Inferior parietal cortex (tissue), 1 donor: ENCODE measurements around the gene ZC3H6.

Experiments used
- DNase-seq: peaks from one replicate; pipeline ENCODE4 v3.0.0-alpha.2; 2016; ENCODE audit errors: extremely low spot score

The ZC3H6 gene

DNA sequence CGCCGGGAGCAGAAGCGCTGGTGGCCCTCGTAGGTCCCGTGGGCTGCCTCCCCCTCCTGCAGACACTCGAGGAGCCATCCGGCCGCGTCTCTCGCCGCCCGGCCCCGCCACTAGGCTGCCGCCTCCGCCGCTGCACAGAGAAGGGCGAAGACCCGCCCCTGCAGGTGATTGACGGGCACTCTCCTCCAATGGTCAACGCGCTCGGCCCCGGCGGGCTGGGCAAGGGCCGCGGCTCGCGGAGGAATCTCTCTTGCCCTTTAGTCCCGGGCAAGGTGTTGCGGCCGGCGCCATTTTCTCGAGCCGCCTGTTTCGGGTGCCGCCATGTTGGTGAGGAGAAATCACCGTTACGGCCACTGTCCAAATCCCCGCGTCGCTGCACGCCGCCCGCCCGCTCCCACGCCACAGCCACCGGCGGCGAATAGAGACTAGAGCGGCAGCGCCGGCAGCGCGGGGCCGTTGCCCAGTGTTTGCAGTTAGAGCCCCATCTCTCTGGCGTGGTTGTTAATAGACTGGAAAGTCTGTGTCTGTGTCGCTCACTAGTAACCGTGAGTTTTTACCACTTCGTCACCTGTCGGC lies at the start of gene ZC3H6:
TSS of gene ZC3H6 (plus strand) at position 287 of the 576 bp plus-strand sequence. CDS start 398 bp downstream, outside the sequence.
- DNase-seq, result peak; percentile 98

DNA sequence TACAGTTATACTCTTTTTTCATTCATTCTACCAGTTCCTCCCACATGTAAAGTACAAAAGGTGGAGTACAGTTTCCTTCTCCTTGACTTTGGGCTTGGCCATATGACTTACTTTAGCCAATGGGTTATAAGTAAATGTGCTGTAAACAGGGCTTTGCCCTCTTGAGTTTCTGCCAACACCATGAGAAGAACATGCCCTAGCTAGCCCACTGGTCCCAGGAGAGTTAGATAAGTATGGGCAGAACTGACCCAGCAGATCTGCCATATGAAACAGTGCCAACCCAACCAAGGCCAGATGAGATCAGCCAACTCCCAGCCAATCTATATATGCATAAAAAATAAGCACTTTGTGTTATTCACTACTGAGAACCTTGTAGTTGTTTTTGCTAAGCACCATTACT lies 46.0 kb upstream of the ZC3H6 start:
- DNase-seq, result no peak

- no peak for DNase-seq
Observed at GRCh38 chr2:112230371-112230770, 45.0 kb upstream of the ZC3H6 start.

GRCh38 chr2:112239862-112240261 lies 35.5 kb upstream of the ZC3H6 start:
- DNase-seq, result no peak

DNA sequence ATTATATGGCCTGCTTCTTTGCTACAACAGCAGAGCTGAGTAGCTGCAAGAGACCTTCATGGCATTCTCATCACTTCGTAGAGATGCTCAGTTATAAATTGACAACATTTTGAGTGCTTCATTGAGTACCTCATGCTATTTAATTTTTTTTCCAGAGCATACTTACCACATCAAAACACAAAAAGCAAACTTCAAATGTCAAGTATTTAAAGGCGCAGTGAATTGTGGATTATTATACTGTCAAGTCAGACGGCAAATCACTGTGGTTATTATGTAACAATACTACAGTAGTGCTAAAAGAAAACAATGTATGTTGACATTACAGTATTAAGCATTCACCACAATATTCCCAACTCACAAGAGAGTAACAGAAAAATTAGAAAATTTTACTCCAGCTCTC lies 33.0 kb upstream of the ZC3H6 start:
- DNase-seq, result no peak

- DNase-seq, result no peak
Observed at GRCh38 chr2:112243233-112243632, 32.2 kb upstream of the ZC3H6 start.

- no peak for DNase-seq
Observed at GRCh38 chr2:112244854-112245253, 30.5 kb upstream of the ZC3H6 start.

DNA sequence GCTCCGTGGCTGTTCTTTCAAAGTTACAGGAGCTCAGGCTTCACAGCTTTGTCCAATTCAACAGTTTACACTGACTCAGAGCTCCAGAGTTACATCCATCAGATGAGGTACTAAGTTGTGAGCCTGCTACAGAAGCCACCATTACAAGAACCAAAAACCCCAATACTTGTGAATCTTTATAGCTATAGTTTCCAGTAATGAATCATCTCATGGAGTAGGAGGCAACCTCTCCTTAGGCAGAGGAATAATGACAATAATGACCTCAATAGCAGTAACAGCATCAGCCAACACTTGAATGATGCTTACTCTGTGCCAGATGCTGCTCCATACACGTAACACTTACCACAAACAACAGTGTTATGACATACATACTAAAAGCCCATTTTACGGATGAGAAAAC lies 24.1 kb upstream of the ZC3H6 start:
- DNase-seq, result no peak

- DNase-seq, result no peak
Observed at GRCh38 chr2:112253261-112253815, 22.1 kb upstream of the ZC3H6 start.

DNA sequence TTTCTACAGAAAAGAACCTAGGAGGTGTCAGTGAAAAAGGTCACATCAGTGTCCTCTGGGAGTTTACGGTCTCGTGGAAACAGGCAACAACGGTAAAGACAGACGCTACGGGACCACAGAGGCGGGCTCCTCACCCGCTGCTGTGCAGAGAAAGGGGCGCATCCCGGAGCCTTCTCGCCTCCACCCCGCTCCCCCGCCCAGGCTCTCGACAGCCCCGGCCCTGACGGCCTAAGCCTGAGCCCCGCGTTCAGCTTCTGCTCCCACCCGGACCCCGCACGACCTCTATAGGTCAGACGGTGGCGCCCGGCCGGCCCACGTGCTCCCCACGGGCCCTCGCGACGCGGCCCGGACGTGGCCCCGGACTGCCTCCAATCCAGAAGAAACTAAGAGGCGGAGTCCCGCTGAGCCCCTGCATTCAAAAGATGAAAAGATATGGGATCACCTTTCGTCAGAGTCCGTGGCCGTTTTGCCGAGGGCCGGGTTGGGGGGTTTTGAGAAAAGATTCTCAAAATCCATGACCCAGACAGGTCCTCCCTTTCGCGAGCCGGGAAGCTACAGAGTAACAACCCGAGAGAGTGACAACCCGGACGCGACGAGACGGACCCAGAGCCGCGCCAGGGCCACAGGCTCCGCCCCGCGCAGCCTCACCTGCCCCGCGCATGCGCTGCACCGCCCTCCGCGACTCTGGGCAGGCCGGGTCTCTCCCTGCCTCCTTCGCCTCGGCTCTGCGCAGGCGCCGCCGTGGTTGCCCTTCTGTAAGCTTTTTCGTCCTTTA lies 20.7 kb upstream of the ZC3H6 start, which contains the start of gene ZC3H8:
TSS of gene ZC3H8 (minus strand) at position 577 of the 775 bp plus-strand sequence. CDS start at position 516, 61 bp downstream.
- DNase-seq, result peak; percentile 92

DNA sequence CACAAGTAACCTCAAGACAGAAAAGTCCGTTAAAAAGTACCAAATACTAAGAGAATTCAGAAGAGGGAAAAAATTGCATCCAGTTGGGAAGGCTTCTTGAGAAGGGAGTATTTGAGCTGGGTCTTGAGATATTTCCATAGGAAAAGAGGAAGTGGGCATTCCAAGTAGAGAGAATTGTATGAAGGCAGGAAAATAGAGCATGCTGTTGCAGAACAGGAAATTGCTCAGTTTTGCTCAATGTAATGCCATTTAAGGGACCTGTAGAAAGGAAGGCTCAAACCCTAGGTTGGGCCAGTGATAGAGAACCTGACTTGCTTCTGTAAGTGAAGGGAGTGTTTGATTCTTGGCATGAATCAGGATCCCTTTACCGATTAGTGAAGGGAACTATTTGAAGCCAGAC lies 19.5 kb upstream of the ZC3H6 start:
- DNase-seq, result no peak

GRCh38 chr2:112256654-112257053 lies 18.7 kb upstream of the ZC3H6 start:
- DNase-seq, result no peak

DNA sequence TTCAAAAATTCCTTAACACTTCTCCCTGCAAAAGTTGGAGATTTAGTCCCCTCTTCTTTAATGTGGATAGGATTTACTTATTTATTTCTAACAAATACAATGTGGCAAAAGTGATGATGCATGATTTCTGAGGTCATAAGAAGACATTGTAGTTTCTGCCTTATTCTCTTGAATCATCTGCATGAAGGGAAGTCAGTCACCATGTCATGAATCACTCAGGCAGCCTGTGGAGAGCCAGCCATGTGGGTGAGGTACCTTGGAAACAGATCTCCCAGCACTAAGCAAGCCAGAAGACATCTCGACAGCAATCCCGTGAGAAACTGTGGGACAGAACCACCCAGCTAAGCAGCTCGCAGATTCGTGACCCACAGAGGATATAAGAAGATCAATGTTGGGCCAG lies 17.8 kb upstream of the ZC3H6 start:
- DNase-seq, result no peak

- peak; percentile 85 for DNase-seq
Observed at GRCh38 chr2:112259509-112260294, 15.7 kb upstream of the ZC3H6 start.

DNA sequence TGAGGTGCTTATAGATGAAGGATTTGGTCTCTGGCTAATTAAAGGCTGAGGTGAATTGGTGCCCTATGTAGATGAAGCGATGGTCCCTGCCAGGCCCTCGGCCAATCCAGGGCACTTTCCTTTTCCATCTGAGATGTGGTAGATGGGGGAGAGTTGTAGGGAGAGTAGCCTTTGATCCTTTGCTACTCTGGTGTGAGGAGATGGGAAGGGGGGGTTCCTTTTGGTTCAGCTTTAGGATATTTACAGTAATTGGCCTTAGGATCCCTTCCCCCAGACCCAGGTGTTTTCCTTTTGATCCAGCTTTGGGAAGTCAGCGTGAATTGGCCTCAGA lies 15.1 kb upstream of the ZC3H6 start:
- DNase-seq, result no peak

- no peak for DNase-seq
Observed at GRCh38 chr2:112262876-112263275, 12.5 kb upstream of the ZC3H6 start.

DNA sequence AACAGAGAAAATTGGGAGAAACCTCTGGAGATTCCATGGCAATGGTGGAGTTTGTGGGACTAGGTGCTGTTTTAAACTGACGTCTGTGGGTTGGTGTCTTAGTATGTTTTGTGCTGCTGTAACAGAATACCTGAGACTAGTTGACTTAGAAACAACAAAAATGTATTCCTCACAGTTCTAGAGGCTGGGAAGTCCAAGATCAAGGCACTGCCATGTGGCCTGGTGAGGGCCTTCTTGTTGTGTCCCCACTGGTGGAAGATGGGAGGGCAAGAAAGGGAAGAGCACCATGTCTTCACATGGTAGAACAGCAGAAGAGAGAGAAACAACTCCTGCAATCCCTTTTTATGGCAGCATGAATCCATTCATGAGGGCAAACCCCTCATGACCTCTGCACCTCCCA lies 6.8 kb upstream of the ZC3H6 start:
- no peak for DNase-seq

DNA sequence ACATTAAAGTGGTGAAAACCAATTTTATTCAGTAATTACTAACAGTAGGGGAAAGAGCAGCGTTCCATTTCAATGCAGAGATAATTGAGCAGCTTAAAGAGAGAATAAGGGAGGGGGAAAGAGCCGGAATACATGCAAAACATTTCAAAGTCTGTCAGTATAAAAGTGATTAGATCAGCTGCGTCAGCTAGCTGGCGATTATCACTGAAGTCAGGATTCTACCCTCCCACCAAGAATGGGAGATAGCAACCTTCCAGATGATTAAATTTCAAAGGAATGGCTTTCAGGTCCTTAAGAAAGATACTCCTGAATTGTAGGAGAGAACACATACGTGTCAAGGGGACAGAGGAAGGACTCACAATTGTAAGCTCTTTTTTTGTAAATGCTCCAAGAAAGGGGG lies 2.7 kb upstream of the ZC3H6 start:
- DNase-seq, result no peak

GRCh38 chr2:112273349-112273748 lies 2.0 kb upstream of the ZC3H6 start:
- no peak for DNase-seq

DNA sequence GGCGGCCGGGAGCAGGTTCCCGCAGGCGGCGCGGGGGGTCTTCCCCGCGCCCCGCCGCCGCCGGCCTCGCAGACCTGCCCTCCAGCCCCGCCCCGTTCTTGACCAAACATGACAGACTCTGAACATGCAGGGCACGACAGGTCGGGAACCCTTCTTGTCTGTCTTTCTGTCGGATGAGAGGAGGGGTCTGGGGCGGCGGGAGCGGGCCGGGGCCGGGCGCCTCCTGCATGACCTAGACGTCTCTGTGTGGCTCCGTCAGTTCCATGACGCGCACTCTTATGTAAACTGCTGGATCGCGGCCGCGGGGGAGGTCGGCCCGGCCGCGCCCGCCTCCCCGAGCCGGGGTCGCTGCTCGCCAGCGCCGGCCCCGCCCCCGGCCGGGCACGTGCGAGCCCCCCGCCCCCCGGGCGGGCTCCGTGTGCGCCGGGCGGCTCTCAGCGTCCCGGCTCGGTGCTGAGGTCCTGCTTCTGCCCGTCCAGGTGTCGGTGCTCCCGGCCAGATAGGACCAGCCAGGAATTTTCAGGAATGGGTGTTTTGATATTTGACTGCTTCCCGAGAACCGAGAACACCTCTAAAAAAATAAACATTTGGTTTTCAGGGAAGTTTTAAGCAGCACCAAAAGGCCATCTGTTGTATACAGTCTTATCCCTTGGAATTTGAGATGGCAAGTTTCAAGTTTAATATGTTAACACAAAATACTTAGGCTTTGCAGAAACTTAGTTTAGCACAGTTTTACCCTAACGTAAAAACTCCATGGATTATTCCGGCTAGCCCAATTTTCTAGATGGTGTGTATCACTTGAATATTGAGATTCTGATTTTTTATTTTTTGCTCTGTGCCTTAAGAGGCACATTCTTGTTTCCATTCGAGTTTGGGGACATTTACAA lies 733 bp downstream of the ZC3H6 start:
- DNase-seq, result peak; percentile 79

DNA sequence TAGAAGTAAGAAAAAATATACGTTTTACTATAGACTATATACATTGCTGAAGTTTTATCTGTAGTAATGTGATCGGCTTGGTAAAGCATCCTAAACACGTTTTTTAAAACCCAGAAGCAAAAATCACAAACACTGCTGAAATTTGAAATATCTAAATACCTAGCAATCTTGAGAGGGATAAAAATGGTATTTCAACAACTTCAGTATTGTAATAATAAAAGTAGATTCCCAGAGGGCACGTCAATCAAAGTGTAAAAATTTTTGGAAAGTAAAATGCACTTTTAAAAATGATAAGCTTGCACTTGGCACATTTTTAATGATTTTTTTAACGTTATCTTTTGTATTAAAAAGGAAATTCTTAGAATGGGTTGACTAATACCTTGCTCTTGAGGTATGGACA lies 1.6 kb downstream of the ZC3H6 start:
- no peak for DNase-seq
